GM23248 (cell line): ENCODE measurements around the gene ZNF536.

Experiments
- EZH2 ChIP-seq: fragments of 200-600 bp; sonication (generic); IDR thresholded peaks from 2 replicates; pipeline ENCODE4 v1.6.1; 2018; ENCODE audit warnings: antibody characterized with exemption, mild to moderate bottlenecking; ENCODE audit not compliant: insufficient read depth, poor library complexity, severe bottlenecking
- EZH2phosphoT487 ChIP-seq: fragments of 200-600 bp; sonication (generic); IDR thresholded peaks from 2 replicates; pipeline ENCODE4 v1.6.1; 2018; ENCODE audit warnings: antibody characterized with exemption, moderate library complexity, mild to moderate bottlenecking, low read depth; ENCODE audit not compliant: insufficient read depth

- no peak for TF ChIP-seq EZH2phosphoT487
- no peak for TF ChIP-seq EZH2
These were observed 31.2 kb upstream of the ZNF536 start for GRCh38 chr19:30340771-30341561.
